Hippocampal formation (tissue), 2 donors: ENCODE measurements around the gene CNTLN.
"Not testable (repeated sequence)": the region's sequence is repeated elsewhere in the genome, so short reads cannot be mapped to it uniquely, and the experiment has no call there.

ENCODE experiments used
- DNase-seq, 2 donors: peaks; one replicate each; lab custom pipeline; 2025; lab: John Stamatoyannopoulos, UW

Gene CNTLN

GRCh38 chr9:17191082-17191481 lies 56.2 kb downstream of the CNTLN start:
- no peak for DNase-seq

- DNase-seq: no peak
These were observed 69.8 kb downstream of the CNTLN start for GRCh38 chr9:17204611-17205152.

- DNase-seq: no peak
These were observed 81.2 kb downstream of the CNTLN start for GRCh38 chr9:17216011-17216410.

GRCh38 chr9:17216646-17217045 lies 81.8 kb downstream of the CNTLN start:
- no peak for DNase-seq

GRCh38 chr9:17217272-17217671 lies 82.4 kb downstream of the CNTLN start:
- no peak for DNase-seq

- DNase-seq: no peak
These were observed 84.4 kb downstream of the CNTLN start for GRCh38 chr9:17219261-17219660.

- no peak for DNase-seq
These were observed 88.1 kb downstream of the CNTLN start for GRCh38 chr9:17222932-17223331.

GRCh38 chr9:17225407-17225806 lies 90.6 kb downstream of the CNTLN start:
- DNase-seq: no peak

- DNase-seq: no peak
These were observed 95.2 kb downstream of the CNTLN start for GRCh38 chr9:17229945-17230560.

GRCh38 chr9:17230646-17231045 lies 95.8 kb downstream of the CNTLN start:
- no peak for DNase-seq

- no peak for DNase-seq
These were observed 101.3 kb downstream of the CNTLN start for GRCh38 chr9:17236147-17236546.

- no peak for DNase-seq
These were observed 111.9 kb downstream of the CNTLN start for GRCh38 chr9:17246770-17247169.

GRCh38 chr9:17251100-17251499 lies 116.3 kb downstream of the CNTLN start:
- DNase-seq: no peak

GRCh38 chr9:17268531-17269188 lies 133.8 kb downstream of the CNTLN start:
- DNase-seq: not testable (repeated sequence)

GRCh38 chr9:17269799-17270198 lies 135.0 kb downstream of the CNTLN start:
- DNase-seq: no peak

GRCh38 chr9:17272536-17272935 lies 137.7 kb downstream of the CNTLN start:
- DNase-seq: no peak

GRCh38 chr9:17280350-17281012 lies 145.6 kb downstream of the CNTLN start:
- no peak for DNase-seq

- DNase-seq: not testable (repeated sequence)
These were observed 155.8 kb downstream of the CNTLN start for GRCh38 chr9:17290673-17291072.

GRCh38 chr9:17291766-17292165 lies 156.9 kb downstream of the CNTLN start:
- DNase-seq: no peak

- no peak for DNase-seq
These were observed 158.8 kb downstream of the CNTLN start for GRCh38 chr9:17293685-17294084.

GRCh38 chr9:17294822-17295624 lies 160.2 kb downstream of the CNTLN start:
- DNase-seq: no peak

- DNase-seq: no peak
These were observed 180.5 kb downstream of the CNTLN start for GRCh38 chr9:17315341-17315740.
